Measurements from ENCODE around the gene KDM5C. TPM values are rescaled to one million over a fixed set of nuclear protein-coding genes. Genes with fewer than 3 reads are reported as not detected.

The KDM5C gene
- total RNA-seq: 184 TPM

GRCh38 chrX:53224860-53225797, at the start of gene KDM5C:
KDM5C (minus strand) TSS chrX:53225207; CDS start chrX:53224889, 318 bp downstream.
- DNase-seq (ENCODE audit: low read depth in 2 of 3, low spot score in 2 of 3): peak; percentile 88 to 94 (median 89)

GRCh38 chrX:53272808-53273337, 47.9 kb upstream of the KDM5C start:
- no peak for DNase-seq (ENCODE audit: low read depth in 2 of 3, low spot score in 2 of 3)

GRCh38 chrX:53269536-53270107, 44.6 kb upstream of the KDM5C start:
- no peak for DNase-seq (ENCODE audit: low read depth in 2 of 3, low spot score in 2 of 3)

- no peak for DNase-seq (ENCODE audit: low read depth in 2 of 3, low spot score in 2 of 3)
Measured at GRCh38 chrX:53268173-53268572, 43.2 kb upstream of the KDM5C start.

- DNase-seq (ENCODE audit: low read depth in 2 of 3, low spot score in 2 of 3): no peak
Measured at GRCh38 chrX:53266914-53267313, 41.9 kb upstream of the KDM5C start.

GRCh38 chrX:53265771-53266574, 41.0 kb upstream of the KDM5C start:
- DNase-seq (ENCODE audit: low read depth in 2 of 3, low spot score in 2 of 3): no peak

- peak in 1 of 3 donors; percentile 25 for DNase-seq (ENCODE audit: low read depth in 2 of 3, low spot score in 2 of 3)
Measured at GRCh38 chrX:53263597-53264094, 38.6 kb upstream of the KDM5C start.

GRCh38 chrX:53262918-53263394, 37.9 kb upstream of the KDM5C start:
- DNase-seq (ENCODE audit: low read depth in 2 of 3, low spot score in 2 of 3): peak in 1 of 3 donors; percentile 34

- no peak for DNase-seq (ENCODE audit: low read depth in 2 of 3, low spot score in 2 of 3)
Measured at GRCh38 chrX:53262189-53262917, 37.3 kb upstream of the KDM5C start.

- peak in 2 of 3 donors; percentile 26 to 48 for DNase-seq (ENCODE audit: low read depth in 2 of 3, low spot score in 2 of 3)
Measured at GRCh38 chrX:53261355-53261972, 36.5 kb upstream of the KDM5C start.

GRCh38 chrX:53260836-53261235, 35.8 kb upstream of the KDM5C start:
- no peak for DNase-seq (ENCODE audit: low read depth in 2 of 3, low spot score in 2 of 3)

- DNase-seq (ENCODE audit: low read depth in 2 of 3, low spot score in 2 of 3): no peak
Measured at GRCh38 chrX:53257670-53258423, 32.8 kb upstream of the KDM5C start.

- DNase-seq (ENCODE audit: low read depth in 2 of 3, low spot score in 2 of 3): no peak
Measured at GRCh38 chrX:53257166-53257565, 32.2 kb upstream of the KDM5C start.

GRCh38 chrX:53256446-53257041, 31.5 kb upstream of the KDM5C start:
- no peak for DNase-seq (ENCODE audit: low read depth in 2 of 3, low spot score in 2 of 3)

- DNase-seq (ENCODE audit: low read depth in 2 of 3, low spot score in 2 of 3): peak in 2 of 3 donors; percentile 39 to 58
Measured at GRCh38 chrX:53255738-53256191, 30.8 kb upstream of the KDM5C start.

GRCh38 chrX:53254570-53255461, 29.8 kb upstream of the KDM5C start:
- no peak for DNase-seq (ENCODE audit: low read depth in 2 of 3, low spot score in 2 of 3)
